VCaP (cell line): ENCODE data around the gene HNRNPM.
"Not testable (repeated sequence)": the region's sequence is repeated elsewhere in the genome, so short reads cannot be mapped to it uniquely, and the experiment has no call there.

Source experiments
- H3K27ac ChIP-seq: fragments of 450-650 bp; 2 replicates; pipeline ENCODE4 v1.5.1; 2017
- TF ChIP-seq, protein P1 (sequence below): fragments of 450-650 bp; conservative IDR thresholded peaks from 2 replicates; pipeline ENCODE4 v1.5.1; 2017; ENCODE audit warnings: mild to moderate bottlenecking, moderate library complexity

The HNRNPM gene

DNA sequence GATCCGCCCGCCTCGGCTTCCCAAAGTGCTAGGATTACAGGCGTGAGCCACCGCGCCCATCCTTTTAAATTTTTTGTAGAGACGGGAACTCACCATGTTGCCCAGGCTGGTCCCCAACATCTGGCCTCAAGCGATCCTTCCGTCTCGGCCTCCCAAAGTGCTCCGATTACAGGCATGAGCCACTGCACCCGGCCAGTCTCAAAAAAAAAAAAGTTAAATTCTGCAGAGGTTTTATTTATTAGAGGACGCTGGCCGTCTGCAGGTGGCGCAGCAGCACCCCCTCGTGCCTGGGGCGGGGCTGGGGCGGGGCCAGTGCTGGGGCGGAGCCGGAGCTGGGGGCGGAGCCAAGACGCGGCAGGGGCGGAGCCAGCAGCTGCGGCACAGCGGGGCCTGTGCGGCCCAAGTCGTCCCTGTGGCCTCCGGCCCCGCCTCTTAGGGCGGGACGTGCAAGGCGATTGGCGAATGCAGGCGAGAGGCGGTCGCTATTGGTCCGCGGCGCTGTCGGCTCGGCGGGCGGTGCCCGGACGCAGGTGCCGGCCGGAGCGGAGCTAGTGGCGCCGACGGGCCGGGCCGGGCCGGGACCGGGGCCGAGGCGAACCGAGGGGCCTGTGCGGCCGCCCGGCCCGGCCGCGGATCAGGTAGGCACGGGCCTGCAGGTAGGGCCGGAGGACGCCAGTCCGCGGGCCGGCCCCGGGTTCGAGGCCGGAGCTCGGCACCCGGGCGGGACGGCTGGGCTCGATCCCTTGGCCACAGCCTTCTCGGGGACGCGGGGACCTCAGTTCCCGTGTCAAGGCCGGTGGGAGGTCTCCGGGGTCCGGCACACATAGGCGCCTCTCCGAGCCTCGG, 31.8 kb upstream of the HNRNPM start, which contains the start of gene MARCHF2:
Gene MARCHF2, plus strand, starts transcription at position 523 of the 846 bp plus-strand sequence. CDS start 8,536 bp downstream, outside the sequence.
- H3K27ac ChIP-seq: peak within 1 kb of the TSS; percentile 46; the same call in 1 of the 2 replicates
- TF ChIP-seq, protein P1, sequence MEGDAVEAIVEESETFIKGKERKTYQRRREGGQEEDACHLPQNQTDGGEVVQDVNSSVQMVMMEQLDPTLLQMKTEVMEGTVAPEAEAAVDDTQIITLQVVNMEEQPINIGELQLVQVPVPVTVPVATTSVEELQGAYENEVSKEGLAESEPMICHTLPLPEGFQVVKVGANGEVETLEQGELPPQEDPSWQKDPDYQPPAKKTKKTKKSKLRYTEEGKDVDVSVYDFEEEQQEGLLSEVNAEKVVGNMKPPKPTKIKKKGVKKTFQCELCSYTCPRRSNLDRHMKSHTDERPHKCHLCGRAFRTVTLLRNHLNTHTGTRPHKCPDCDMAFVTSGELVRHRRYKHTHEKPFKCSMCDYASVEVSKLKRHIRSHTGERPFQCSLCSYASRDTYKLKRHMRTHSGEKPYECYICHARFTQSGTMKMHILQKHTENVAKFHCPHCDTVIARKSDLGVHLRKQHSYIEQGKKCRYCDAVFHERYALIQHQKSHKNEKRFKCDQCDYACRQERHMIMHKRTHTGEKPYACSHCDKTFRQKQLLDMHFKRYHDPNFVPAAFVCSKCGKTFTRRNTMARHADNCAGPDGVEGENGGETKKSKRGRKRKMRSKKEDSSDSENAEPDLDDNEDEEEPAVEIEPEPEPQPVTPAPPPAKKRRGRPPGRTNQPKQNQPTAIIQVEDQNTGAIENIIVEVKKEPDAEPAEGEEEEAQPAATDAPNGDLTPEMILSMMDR: peak; percentile 79

DNA sequence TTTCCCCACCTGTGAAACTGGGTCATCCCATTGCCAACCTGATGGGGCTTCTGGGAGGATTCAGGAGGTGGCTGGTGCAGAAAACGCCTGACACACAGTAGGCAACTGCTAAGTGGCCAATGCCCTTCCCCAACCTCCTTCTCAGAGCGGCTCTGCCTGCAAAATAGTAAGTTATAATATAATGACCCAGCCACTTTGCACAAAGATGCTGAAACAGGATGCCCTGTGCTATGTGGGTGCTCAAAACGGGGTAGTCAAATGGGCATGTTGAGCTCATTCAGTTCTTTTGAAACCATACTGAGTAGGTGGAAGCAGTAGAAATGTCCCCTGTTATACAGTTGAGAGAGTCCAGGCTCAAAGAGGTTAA, 31.2 kb upstream of the HNRNPM start:
- TF ChIP-seq, protein P1: no peak
- H3K27ac ChIP-seq: peak overlapping the region; percentile 46; the same call in 1 of the 2 replicates

DNA sequence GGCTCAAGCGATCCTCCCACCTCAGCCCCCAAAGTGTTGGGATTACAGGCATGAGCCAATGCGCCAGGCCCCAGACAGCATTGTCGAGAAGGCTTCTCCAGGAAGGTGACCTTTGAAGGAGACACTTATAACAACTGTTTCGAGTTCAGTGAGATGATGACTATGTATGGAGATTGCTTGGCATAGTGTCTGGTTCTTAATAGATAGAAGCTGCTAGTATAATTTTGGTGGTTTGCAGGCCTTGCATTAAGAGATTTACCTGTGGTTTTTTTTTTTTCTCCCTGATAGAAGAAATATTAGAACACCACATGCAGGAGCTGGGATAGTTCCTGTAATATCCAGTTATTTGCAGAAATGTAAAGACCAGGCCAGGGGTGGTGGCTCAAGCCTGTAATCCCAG, 28.0 kb upstream of the HNRNPM start:
- TF ChIP-seq, protein P1: no peak
- no peak overlapping the region for H3K27ac ChIP-seq

DNA sequence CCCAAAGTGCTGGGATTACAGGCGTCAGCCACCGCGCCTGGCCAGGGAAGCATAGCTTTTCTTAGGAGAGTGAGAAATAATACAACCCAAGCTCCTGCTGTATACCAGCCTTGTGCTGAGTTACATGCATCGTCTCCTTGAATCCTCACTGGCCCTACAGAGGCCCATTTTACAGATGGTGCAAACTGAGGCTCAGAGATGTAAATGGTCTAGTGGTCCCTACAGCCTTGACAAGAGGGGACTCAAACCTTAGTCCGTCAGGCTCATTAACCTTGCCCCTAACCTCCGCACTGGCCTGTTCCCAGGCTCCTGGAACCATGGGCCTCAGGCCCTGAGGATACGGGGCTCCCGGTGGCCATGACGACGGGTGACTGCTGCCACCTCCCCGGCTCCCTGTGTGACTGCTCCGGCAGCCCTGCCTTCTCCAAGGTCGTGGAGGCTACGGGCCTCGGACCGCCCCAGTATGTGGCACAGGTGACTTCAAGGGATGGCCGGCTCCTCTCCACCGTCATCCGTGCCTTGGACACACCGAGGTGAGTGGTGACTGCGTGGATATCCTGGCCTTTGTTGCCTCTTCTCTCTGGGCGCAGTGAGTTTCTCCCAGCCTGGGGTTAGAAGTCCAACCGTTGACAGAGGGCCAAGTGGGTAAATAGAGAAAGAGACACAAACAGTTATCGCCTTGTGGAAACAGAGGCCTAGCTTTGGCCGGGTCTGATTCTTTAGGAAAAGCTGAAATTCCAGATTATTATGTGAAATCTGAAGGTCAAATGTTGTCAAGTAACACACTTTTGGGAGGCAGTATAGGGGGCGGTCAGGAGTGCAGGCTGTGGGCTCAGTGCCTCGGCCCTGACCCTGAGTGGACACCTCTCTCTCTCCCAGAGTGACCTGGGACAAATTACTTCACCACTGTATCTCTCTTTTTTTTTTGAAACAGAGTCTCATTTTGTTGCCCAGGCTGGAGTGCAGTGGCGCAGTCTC, 23.0 kb upstream of the HNRNPM start:
- H3K27ac ChIP-seq: peak overlapping the region; percentile 27; the same call in 1 of the 2 replicates
- TF ChIP-seq, protein P1: no peak

DNA sequence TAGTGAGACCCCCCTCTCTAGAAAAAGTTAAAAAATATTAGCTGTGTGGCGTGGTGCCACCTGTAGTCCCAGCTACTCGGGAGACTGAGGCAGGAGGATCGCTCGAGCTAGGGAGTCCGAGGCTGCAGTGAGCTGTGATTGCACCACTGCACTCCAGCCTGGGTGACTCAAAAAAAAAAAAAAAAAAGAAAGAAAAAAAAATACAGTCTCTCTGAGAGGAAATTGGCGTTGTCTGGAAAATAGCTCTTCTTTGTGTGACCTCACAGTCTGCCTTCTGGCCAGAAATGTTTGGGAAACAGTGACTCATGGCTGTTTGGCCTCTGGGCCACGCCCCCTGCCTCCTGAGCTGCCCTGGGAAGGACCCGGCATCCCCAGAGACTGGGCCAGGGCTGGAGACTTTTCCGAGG, 21.0 kb upstream of the HNRNPM start:
- H3K27ac ChIP-seq: no peak overlapping the region
- TF ChIP-seq, protein P1: no peak

DNA sequence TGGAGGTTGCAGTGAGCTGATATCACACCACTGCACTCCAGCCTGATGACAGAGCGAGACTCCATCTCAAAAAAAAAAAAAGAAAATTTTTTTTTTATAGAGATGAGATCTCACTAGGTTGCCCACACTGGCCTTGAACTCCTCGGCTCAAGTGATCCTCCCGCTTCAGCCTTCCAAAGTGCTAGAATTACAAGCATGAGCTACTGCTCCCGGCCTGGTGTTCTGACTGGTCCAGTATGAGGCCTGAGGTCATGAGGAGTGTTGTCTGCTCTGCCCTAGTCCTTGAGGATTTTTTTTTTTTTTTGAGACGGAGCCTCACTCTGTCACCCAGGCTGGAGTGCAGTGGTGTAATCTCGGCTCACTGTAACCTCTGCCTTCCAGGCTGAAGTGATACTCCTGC, 19.4 kb upstream of the HNRNPM start:
- not testable (repeated sequence) for H3K27ac ChIP-seq

DNA sequence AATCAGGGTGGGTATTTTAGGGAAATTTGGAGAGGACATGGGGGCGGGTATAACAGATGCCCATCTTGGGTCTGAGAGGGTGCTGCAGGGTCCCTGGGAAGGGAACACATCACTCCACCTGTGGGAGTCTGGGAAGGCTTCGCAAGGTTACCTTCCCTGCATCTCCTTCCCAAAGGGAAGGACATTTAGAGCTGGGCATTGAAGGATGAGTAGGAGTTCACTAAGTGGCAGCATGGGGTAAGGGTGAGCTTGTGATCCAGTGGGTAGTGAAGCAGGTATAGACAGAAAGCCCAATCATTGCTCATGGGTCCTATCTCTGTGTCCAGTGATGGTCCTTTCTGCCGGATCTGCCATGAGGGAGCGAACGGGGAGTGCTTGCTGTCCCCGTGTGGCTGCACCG, 18.5 kb upstream of the HNRNPM start:
- TF ChIP-seq, protein P1: no peak
- no peak overlapping the region for H3K27ac ChIP-seq
